ENCODE results near the gene GATAD2B. TPM values are rescaled to one million over a fixed set of nuclear protein-coding genes. Genes with fewer than 3 reads are reported as not detected.
"Not testable (repeated sequence)": the region's sequence is repeated elsewhere in the genome, so short reads cannot be mapped to it uniquely, and the experiment has no call there.

The GATAD2B gene
- total RNA-seq, 4 donors from 2014 or later = 22.0 to 40.7 (median 28.1) TPM

GRCh38 chr1:153790313-153790965 lies 132.3 kb downstream of the GATAD2B start:
- in situ Hi-C loops (cut with MboI; ENCODE audit: low sequenced_read_pairs in 4 of 4) = loop anchor here in 2 of 4 donors (10.0 kb wide), 2 partner anchors 154 to 194 kb away; partner anchors contain the start of genes DENND4B (in 1 of the 2) and RAB13 (in 1 of the 2)
- H3K4me1 ChIP-seq = peaks cover 11 to 18% of the 10 kb centered on the region in 2 donors
- peak overlapping the region; percentile 67 to 88 (median 78) for H3K27ac ChIP-seq
- no peaks in the 10 kb centered on the region for H3K27me3 ChIP-seq
- ATAC-seq (peak; percentile 81 to 85), DNase-seq (peak; percentile 51 to 68)
- TF ChIP-seq CTCF (IDR thresholded peaks at IDR 0.05 in 4 of 5, conservative IDR thresholded peaks at IDR 0.05 in 1 of 5) = no peak
- TF ChIP-seq POLR2A (IDR thresholded peaks at IDR 0.05) = peak in 1 of 2 donors; percentile 7
- no peaks in the 10 kb centered on the region for H3K9me3 ChIP-seq
- H3K4me3 ChIP-seq = peak overlapping the region; percentile 36 to 45 (median 41)
- H3K36me3 ChIP-seq = no peaks in the 10 kb centered on the region
- intact Hi-C loops (cut with DNase I; ENCODE audit: low total_unique reads) = no loop called here

GRCh38 chr1:153789478-153790034 lies 133.2 kb downstream of the GATAD2B start:
- Histone ChIP-seq H3K27ac (peak overlapping the region; percentile 67 to 88 (median 78)), H3K4me1 (peaks cover 11 to 18% of the 10 kb centered on the region in 2 donors), H3K27me3 (no peaks in the 10 kb centered on the region), H3K9me3 (no peaks in the 10 kb centered on the region), H3K36me3 (no peaks in the 10 kb centered on the region), H3K4me3 (peak overlapping the region; percentile 36 to 45 (median 41))
- no peak for TF ChIP-seq CTCF (IDR thresholded peaks at IDR 0.05 in 4 of 5, conservative IDR thresholded peaks at IDR 0.05 in 1 of 5)
- in situ Hi-C loops (cut with MboI; ENCODE audit: low sequenced_read_pairs in 4 of 4) = loop anchor here in 2 of 4 donors (5.0 to 10.0 kb wide), 3 partner anchors 155 to 198 kb away; partner anchors contain the start of genes RAB13 (in 2 of the 2) and DENND4B (in 1 of the 2)
- ATAC-seq = peak; percentile 23 to 24
- peak in 1 of 2 donors; percentile 13 for DNase-seq
- intact Hi-C loops (cut with DNase I; ENCODE audit: low total_unique reads) = no loop called here

GRCh38 chr1:153786038-153786790 lies 136.6 kb downstream of the GATAD2B start:
- Histone ChIP-seq H3K4me3 (no peak overlapping the region), H3K27me3 (no peaks in the 10 kb centered on the region), H3K9me3 (no peaks in the 10 kb centered on the region), H3K4me1 (peaks cover 18 to 26% of the 10 kb centered on the region in 2 donors), H3K36me3 (no peaks in the 10 kb centered on the region), H3K27ac (no peak overlapping the region)
- in situ Hi-C loops (cut with MboI; ENCODE audit: low sequenced_read_pairs in 4 of 4) (loop anchor here in 1 of 4 donors (5.0 kb wide), 1 partner anchor 201 kb away; the partner anchor contains the start of gene RAB13), intact Hi-C loops (cut with DNase I; ENCODE audit: low total_unique reads) (no loop called here)
- ATAC-seq (no peak), DNase-seq (no peak)
- no peak for TF ChIP-seq CTCF (IDR thresholded peaks at IDR 0.05 in 4 of 5, conservative IDR thresholded peaks at IDR 0.05 in 1 of 5)
- TF ChIP-seq POLR2A (IDR thresholded peaks at IDR 0.05) = no peak

- Histone ChIP-seq H3K4me3 (peak overlapping the region; percentile 59 to 91 (median 74)), H3K9me3 (no peaks in the 10 kb centered on the region), H3K27me3 (no peaks in the 10 kb centered on the region), H3K4me1 (peaks cover 7 to 20% of the 10 kb centered on the region in 2 donors), H3K36me3 (no peaks in the 10 kb centered on the region), H3K27ac (peak overlapping the region; percentile 89 to 99 (median 94))
- DNase-seq = peak; percentile 75 to 89
- intact Hi-C loops (cut with DNase I; ENCODE audit: low total_unique reads) = no loop called here
- in situ Hi-C loops (cut with MboI; ENCODE audit: low sequenced_read_pairs in 4 of 4) = no loop called here
- peak; percentile 94 to 95 for TF ChIP-seq POLR2A (IDR thresholded peaks at IDR 0.05)
- TF ChIP-seq CTCF (IDR thresholded peaks at IDR 0.05 in 4 of 5, conservative IDR thresholded peaks at IDR 0.05 in 1 of 5) = peak in 3 of 5 experiments; percentile 9 to 37 (median 19)
- ATAC-seq = peak; percentile 89 to 93
These were observed 139.3 kb downstream of the GATAD2B start for GRCh38 chr1:153783233-153784190.

GRCh38 chr1:153782648-153783047 lies 140.1 kb downstream of the GATAD2B start:
- H3K36me3 ChIP-seq; H3K27me3 ChIP-seq; H3K9me3 ChIP-seq; ATAC-seq; DNase-seq; intact Hi-C loops (cut with DNase I; ENCODE audit: low total_unique reads); in situ Hi-C loops (cut with MboI; ENCODE audit: low sequenced_read_pairs in 4 of 4): not testable (repeated sequence)
- Histone ChIP-seq H3K4me1 (peaks cover 14 to 28% of the 10 kb centered on the region in 2 donors), H3K4me3 (peak overlapping the region; percentile 59 to 91 (median 74)), H3K27ac (peak overlapping the region; percentile 89 to 99 (median 94))
